Measurements from ENCODE around the gene PPIL6.

PPIL6 gene

DNA sequence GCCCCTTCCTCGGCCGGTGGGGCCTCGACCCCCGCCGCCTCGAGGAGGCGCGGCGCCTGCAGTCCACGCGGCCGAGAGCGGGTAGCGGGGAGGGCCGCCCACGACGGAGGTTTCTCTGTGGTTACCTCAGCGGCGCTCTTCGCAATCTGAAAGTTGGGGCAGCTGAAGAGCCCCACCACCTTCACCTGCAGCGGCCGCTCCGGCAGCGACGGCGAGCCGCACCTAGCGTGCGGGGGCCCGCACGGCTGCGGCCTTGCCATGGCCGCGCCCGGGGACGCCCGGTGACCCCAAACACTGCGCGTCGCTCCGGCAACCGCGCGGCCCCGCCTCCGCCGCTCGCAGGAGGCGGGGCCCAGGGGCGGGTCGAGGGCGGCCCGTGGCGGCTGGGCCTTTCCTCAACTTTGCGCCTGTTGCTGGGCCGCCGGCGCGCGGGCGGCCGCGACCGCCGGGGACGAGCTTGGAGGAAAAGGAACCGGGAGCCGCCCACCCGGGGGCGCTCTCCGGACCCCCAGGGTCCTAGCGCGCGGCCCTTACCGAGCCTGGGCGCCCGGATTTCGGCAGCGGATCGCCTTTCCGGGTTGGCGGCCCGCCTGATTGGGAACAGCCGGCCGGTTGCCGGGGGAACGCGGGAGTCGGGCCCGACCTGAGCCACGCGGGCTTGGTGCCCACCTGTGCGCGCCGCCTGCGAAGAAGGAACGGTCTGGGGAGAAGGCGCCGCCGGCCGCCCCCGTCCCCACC, at the start of gene PPIL6, which contains the start of gene SMPD2:
TSS of gene PPIL6 (minus strand) at position 298 of the 738 bp plus-strand sequence. CDS start at position 260, 38 bp downstream.
TSS of gene SMPD2 (plus strand) at position 394 of the 738 bp plus-strand sequence. CDS start 398 bp downstream, outside the sequence.
- DNase-seq (ENCODE audit: low spot score), result peak; percentile 76

DNA sequence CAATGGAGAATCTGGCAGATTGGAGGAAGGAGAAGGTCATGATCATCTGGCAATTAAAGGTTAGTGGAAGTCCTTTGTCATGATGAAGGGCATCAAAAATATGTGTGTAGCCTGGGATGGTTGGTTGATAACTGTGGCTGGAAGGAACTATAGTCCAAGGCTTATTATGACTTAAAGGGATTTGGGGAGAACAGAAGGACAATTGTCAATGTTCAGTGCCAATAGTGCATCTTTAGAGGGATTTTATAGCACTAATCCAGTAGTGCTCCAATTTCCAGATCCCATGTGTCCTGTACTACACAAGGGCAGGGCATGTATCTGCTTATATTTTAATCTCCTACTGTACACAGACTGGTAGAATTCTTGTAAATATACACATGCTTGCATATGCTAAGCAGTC, 47.6 kb upstream of the PPIL6 start:
- no peak for DNase-seq (ENCODE audit: low spot score)

DNA sequence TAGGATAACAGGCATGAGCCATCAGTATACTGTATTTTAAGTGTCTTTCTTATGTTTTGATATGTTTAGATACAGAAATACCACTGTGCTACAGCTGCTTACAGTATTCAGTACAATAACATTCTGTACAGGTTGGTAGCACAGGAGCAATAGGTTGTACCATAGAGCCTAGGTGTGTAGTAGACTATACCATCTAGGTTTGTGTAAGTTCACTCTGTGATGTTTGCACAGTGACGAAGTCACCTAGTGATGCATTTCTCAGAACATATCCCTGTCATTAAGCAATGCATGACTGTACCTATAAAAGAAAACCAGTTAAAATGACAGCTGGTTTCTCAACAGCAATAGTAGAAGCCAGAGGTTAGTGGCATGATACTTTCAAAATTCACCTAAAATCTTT, 45.6 kb upstream of the PPIL6 start:
- no peak for DNase-seq (ENCODE audit: low spot score)

DNA sequence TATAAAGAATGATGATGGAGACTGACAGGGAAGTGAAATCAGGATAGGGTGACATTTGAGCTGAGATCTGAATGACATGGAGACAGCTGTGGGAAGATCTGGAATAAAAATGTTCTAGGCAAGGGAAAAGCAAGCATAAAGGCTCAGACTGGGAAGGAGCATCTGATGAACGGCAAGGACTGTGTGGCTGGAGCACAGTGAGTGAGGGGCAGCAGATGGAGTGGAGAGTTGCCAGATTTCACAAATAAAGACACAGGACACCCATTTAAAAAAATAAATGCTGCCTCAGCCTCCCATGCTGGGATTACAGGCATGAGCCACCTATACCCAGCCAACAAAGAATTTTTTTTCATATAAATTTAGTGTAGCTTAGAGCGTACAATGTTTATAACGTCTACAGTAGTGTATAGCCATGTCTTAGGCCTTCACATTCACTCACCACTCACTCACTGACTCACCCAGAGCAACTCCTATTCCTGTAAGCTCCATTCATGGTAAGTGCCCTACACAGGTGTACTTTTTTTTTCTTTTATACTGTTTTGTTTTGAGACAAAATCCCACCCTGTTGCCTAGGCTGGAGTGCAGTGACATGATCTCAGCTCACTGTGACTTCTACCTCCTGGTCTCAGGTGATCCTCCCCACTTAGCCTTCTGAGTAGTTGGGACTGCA, 45.0 kb upstream of the PPIL6 start:
- no peak for DNase-seq (ENCODE audit: low spot score)

DNA sequence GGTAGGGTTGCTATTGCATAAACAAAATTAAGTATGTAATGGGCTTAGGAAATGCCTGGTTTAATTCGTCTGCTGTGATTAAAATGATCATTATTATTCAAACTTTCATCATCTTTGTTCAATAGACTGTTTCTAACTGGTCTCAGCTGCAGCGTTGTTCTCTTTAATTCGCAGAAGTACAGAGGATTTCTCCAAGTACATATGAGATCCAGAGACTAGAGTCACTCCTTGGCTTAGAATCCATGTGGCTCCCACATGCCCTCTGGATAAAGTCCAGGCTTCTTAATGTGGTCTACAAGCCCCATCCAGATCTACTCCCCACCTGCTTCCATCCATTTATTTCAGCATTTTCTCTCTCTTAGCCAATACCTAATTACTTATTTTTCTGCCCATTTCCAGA, 43.7 kb upstream of the PPIL6 start:
- no peak for DNase-seq (ENCODE audit: low spot score)

DNA sequence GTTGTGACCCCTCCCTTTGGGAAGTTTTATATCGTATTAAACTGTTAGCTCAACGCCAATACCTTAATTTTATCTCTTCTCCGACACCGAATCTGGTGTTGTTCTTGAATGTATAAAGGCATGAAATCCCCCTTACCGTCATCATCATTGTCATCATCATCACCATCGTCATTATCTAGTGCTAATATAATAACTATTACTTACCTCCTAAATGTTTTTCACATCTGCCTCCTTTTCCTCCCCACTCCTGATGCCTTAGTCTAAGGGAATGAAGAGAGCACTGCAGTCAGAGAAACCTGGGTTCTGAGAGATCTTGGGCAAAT, 43.3 kb upstream of the PPIL6 start:
- DNase-seq (ENCODE audit: low spot score), result no peak

DNA sequence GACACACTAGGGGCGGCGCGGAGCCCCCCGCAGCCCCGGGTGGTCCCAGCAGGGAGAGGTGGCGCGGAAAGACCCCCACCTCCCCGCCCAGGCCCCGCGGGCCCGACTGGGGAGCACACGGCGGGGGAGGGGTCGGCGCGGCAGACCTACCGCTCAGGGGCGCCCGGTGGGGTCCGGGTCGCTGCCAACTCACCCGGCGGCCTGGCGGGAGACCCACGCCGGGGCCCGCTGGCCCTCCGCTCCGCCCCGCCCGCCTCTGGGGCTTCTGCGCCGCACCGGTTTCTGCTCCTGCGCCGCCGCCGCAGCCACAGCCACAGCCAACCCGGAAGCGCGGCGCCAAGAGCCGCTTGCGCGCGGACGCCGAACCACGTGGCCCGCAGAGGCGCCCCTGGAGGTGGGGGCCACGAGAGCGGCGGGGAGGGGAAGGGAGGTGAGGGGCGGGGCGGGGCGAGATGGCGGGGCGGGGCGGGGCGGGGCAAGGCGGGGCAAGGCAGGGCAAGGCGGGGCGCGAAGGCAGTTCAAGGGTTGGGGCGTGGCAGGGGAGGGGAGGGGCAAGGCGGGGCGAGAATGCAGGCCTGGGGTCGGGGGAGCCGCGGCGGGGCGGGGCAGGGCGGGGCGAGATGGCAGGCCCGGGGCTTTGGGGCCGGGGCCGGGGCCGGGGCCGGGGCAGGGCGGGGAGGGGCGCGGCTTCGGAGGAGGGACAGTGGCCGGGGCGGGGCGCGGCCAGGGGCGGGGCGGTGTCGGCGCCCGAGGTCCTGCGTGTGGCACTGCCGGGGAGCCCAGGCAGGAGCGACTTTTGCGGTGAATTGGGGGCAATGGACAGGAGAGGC, 42.7 kb upstream of the PPIL6 start, which contains the start of gene ZBTB24:
TSS of gene ZBTB24 (minus strand) at position 315 of the 830 bp plus-strand sequence. CDS start 1,193 bp downstream, outside the sequence.
- peak; percentile 85 for DNase-seq (ENCODE audit: low spot score)

DNA sequence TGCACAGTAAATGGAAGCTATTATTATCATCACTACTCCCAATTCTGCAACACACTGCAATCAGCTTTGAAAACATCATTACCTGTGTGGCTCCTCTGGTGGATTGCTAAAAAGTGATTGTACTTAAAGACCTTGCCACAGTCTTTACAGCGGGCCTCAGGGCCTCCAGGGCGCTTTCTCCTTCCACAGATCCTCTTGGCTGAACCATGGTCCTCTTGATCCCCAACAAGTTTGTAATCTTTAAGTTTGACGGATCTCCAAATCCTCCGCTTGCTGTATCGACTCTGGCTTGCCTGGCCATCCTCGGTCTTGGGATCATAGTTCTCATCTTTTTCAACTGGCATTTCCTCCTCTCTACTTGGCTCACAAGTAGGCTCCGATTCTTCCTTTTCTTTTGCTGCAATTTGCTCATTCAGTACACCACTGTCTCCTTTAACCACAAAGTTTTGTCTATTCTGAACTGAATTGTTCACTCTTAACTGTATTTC, 40.6 kb upstream of the PPIL6 start:
- DNase-seq (ENCODE audit: low spot score), result no peak

DNA sequence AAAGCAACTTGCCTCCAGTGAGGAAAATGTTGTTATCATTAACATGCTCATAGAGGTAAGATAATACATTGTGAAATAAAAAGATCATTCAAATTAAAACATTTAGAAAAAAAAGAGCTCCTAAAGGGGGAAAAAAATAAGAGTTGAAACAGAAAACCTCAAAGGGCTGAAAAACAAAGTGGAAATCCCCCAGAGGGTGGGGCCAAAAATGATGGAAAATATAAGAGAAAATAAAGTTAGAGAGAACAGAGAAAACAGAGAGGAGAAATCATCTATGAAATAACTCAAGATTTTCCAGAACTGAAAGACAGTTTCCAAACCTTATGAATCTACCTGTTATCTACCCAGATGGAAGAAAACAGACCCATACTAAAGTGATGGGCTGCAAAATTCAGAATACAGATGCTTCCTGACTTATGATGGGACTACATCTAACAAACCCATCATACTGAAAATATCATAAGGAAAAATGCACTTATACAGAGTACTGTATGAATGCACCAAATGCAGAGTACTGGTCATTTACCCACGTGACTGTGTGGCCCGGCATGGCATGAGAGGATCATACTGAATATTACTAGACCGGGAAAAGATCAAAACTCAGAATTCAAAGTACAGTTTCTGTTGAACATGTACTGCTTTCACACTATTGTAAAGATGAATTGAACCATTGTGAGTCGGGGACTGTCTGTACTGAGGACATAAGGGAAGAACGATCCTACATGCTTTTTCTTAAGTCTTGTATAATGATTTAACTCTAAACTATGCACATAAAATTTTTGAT, 38.6 kb upstream of the PPIL6 start:
- DNase-seq (ENCODE audit: low spot score), result no peak

DNA sequence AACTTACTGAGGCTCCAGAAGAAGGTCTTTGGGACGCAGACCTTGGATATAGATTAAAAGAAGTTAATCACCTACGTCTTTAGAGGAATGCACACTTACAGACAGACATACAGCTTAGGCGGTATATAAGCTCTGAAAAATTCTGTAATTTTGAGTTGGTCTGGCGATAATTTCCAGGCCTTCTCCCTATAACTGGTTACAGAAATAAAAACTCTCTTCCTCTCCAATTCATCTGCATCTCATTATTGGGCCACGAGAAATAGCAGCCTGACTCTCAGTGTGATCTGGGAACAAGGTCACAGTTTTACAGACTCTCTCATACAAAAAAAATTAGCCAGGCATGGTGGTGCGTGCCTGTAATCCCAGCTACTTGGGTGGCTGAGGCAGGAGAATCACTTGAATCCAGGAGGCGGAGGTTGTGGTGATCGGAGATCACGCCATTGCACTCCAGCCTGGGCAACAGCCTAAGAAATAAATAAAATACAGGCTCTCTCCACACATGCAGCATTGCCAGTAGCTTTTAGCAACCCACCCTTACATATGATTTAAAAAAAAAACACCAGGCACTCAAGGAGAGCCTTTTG, 37.9 kb upstream of the PPIL6 start:
- DNase-seq (ENCODE audit: low spot score), result no peak

DNA sequence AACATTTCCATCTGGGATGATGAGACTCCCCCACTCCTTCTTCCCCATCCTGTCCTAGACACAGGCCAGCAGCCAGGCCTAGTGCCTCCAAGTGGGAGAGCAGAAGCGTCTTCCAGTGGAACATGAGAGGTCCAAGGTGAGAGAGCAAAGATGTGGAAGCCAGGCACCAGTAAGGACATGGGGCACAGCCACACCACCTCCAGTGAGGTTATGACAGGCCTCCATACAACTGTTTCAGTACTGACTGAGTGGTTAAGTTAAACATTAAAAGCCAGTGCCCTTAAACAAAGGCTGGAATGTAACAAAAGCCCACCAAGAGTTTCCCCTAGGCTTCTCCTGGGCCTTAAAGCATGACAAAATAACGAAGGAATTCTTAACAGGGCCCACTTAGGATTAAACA, 37.3 kb upstream of the PPIL6 start:
- no peak for DNase-seq (ENCODE audit: low spot score)

DNA sequence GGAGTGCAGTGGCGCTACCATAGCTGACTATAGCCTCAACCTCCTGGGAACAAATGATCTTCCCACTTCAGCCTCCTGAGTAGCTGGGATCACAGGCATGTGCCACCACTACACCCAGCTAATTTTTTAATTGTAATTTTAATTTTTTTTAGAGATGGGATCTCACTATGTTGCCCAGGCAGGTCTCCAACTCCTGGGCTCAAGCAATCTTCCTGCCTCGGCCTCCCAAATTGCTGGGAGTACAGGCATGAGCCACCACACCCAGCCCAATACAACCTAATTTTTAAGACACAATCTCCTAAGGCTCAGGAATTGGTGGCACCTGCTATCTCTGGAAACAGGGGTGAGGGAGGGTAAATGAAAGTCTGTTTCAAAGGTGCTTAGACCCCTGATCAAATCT, 36.8 kb upstream of the PPIL6 start:
- no peak for DNase-seq (ENCODE audit: low spot score)

DNA sequence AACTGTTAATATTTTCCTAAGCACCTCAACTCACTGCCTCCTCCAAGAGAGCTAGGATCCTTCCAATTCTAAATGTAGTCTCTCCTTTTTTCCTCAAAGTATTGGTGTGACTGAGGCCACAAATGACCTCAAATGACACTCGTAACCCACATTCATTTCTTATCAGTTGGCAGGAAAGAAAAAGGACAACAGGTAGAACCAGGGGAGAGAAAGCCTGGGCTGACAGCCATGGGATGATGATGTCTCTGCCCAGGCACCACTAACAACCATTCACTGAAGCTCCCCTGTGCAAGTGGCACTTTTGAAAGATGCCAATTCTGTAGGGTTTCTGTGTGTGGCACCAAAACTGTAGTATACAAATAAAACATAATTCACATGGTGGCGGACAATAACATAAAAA, 35.2 kb upstream of the PPIL6 start:
- no peak for DNase-seq (ENCODE audit: low spot score)

DNA sequence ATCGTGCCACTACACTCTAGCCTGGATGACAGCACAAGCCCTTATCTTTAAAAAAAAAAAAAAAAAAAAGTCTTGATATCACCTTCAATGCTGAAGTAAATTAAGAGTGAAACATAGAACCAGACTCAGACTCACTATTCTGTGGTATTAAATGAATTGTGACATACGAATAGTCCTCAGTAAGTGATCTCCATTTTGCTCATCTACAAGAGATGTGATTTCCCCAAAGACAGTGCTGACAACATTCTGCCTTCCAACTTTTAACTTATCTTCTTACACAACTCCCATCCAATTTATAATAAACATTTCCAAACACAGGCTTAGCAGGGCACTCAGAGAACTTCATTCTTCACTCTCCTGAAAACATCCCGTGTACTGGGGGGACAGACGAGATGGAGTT, 34.6 kb upstream of the PPIL6 start:
- no peak for DNase-seq (ENCODE audit: low spot score)

DNA sequence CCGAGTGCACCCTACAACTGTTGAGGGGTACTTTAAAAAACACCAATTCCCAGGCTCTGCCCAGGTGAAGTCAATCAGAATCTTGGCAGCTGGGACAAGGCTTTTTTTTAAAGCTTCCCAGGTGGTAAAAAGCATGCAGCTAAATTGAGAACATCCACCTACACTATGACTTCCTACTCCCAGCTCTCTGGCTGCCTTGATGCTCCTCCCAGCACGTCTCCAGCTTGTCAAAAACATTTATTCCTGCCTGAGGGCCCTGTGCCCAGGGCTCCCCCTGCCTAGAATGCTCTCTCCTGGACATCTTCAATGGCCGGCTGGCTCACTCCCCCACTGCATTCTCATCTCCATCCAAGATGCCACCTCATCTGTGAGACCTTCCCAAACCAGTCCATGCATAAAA, 32.7 kb upstream of the PPIL6 start:
- DNase-seq (ENCODE audit: low spot score), result no peak

DNA sequence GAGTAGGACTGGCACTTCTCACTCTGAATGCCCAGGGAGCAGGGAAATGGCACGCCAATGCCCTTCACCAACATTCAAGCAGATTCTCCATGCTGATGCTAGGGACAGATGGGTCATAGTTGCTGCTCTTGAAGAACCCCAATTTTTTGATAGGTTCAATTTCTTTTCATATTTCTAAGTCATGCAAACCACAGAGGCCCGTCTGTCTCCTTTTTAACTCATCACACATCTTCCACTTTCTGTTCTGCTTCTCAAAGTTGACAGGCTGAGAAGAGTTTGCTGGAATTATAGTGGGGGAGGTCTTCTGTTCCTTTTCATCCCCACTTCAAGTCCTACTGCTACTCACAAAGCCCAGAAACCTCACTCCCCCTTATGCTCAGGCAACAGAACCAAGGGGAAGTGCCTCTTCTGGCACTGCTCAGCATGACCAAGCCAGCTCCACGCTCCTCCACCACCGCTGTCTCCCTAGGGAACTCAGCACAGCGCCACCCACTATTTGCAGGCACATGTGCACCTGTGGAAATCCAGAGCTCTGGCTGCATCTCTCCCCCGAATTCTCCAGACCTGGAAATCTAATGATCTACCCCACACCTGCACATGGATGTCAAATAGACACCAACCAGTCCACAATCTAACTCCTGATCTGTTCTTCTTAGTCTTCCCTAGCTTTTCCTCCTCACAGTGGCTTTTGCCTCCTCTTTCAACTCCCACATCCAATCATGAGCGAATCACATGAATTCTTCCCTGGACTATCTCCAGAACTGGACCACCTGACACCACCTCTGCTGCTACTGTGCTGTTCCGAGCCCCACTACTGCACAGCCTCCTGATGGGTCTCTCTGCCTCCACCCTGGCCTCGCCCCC, 31.9 kb upstream of the PPIL6 start:
- DNase-seq (ENCODE audit: low spot score), result no peak

DNA sequence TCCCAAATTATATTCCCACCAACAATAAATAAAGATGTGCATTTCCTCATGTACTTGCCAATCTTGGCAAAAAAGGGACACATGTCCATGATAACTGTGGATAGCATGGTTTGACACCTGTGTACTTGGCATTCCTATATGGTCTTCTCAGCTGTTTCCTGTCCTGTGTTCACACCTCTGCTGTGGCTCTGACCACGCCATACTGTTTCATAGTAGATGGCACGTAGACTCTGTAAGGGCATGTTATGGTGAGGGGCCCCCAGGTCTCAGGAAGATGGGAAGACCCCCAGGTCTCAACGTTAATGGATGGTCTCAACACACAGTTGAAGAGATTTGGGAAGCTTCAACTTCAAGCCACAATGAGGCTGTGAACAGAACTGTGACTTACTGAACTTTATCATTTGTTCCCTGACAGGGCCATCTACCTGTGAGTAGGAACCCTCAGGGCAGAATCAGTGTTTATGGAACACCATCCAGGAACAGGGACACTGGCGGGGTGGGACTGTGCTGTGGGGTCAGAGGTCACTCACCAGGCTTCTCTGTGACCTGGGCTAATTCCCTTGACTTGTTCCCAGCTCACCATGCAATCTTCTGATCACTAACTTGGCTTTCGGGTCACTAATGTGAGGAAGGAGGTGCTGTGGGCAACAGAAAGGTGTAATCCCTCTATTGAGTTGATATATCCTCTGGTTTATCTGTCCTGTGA, 30.8 kb upstream of the PPIL6 start:
- DNase-seq (ENCODE audit: low spot score), result no peak

DNA sequence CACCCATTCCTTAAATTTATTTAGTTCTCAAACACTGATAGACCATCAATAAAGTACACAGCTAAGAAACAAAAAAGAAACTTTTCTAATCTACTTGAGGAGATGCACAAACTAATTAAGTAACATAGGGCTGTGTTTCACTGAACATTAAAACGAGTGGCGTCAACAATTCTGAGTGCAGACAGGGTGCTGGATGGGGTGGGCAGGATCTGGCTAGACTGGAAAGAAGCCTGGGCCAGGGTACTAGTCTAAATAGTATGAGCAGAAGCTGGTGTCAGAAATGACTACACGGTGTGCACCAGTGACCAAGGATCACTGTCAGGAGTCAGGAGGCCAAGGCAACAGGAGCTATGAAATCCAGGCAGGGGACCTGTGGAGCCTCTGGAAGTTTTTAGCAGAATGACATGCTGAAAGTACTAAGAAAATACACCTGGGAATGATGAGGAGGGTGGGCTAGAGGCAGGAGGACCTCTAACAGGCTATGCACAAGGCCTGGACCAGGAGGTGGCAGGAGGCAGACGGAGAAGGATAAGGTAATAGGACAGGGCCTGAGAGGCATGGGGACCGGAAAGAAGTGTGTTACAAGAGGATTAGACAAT, 29.3 kb upstream of the PPIL6 start:
- no peak for DNase-seq (ENCODE audit: low spot score)

DNA sequence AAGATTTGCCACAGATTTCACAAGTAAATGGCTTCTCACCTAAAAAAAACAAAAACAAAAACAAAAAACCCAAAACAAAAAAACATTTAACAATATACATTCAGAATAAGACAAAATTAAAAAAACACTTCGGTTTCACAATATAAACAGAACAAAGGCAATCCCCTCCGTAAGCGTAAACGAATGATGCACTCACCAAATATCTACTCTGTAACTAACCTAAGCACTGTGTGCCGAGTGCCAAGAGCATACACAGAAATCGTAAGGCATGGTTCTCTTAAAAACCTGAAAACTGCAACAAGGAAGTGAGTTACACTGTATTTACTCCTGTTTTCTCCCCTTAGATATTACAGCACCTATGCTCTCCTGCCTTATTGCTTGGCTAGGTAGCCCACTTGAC, 27.3 kb upstream of the PPIL6 start:
- DNase-seq (ENCODE audit: low spot score), result no peak

Data from kidney capillary endothelial cell (primary cell).